Keratinocyte (primary cell): ENCODE measurements around the gene SH3RF1. TPM values are rescaled to one million over a fixed set of nuclear protein-coding genes. Genes with fewer than 3 reads are reported as not detected.

Experiments used
- DNase-seq: peaks from one replicate; pipeline ENCODE4 v3.0.0-alpha.2; 2011; ENCODE audit warnings: low read depth, missing footprints, low spot score
- FAIRE-seq: peaks from 2 replicates; lab custom pipeline; 2011; peaks lifted over from hg19 to GRCh38; lab: Jason Lieb, UNC
- H2AFZ ChIP-seq: 2 replicates; pipeline ENCODE4 v1.6.0; 2012; ENCODE audit warnings: low read length, control low read depth, inconsistent platforms; ENCODE audit not compliant: control insufficient read depth
- H3K27ac ChIP-seq: 2 replicates; pipeline ENCODE4 v1.5.1; 2011; ENCODE audit warnings: low read length; ENCODE audit not compliant: control insufficient read depth, insufficient read depth
- H3K27me3 ChIP-seq: 3 replicates; pipeline ENCODE4 v1.6.0; 2011; ENCODE audit warnings: low read length; ENCODE audit not compliant: control insufficient read depth, insufficient read depth; ENCODE audit errors: extremely low read depth
- H3K36me3 ChIP-seq, 2 experiments: 2 replicates in 1 of 2; 3 replicates in 1 of 2; pipeline ENCODE4 v1.5.1; 2011; ENCODE audit warnings: low read length in 2 of 2, mild to moderate bottlenecking in 1 of 2; ENCODE audit not compliant: control insufficient read depth in 2 of 2, insufficient read depth in 2 of 2; ENCODE audit errors: extremely low read depth in 1 of 2
- H3K4me1 ChIP-seq: 3 replicates; pipeline ENCODE4 v1.5.1; 2011; ENCODE audit warnings: low read length; ENCODE audit not compliant: control insufficient read depth, insufficient read depth; ENCODE audit errors: extremely low read depth
- H3K4me2 ChIP-seq: 3 replicates; pipeline ENCODE4 v1.6.0; 2011; ENCODE audit warnings: low read depth, low read length; ENCODE audit not compliant: control insufficient read depth, insufficient read depth; ENCODE audit errors: extremely low read depth
- H3K4me3 ChIP-seq, 3 experiments: fragments of 200-600 bp in 1 of 3; sonication (generic) in 1 of 3; 2 replicates in 2 of 3; 3 replicates in 1 of 3; pipeline ENCODE4 v1.5.1; 2011 to 2016; ENCODE audit warnings: low read length in 3 of 3, mild to moderate bottlenecking in 3 of 3, control low read depth in 2 of 3, inconsistent platforms in 1 of 3, low read depth in 1 of 3, mixed read lengths in 1 of 3, mixed run types in 1 of 3, moderate library complexity in 1 of 3; ENCODE audit not compliant: control insufficient read depth in 2 of 3, insufficient read depth in 2 of 3; ENCODE audit errors: extremely low read depth in 1 of 3
- H3K79me2 ChIP-seq: 2 replicates; pipeline ENCODE4 v1.6.0; 2012; ENCODE audit warnings: low read length; ENCODE audit not compliant: control insufficient read depth, insufficient read depth
- H3K9ac ChIP-seq: 3 replicates; pipeline ENCODE4 v1.6.0; 2011; ENCODE audit warnings: low read length; ENCODE audit not compliant: control insufficient read depth, insufficient read depth; ENCODE audit errors: extremely low read depth
- H3K9me1 ChIP-seq: 3 replicates; pipeline ENCODE4 v1.6.0; 2011; ENCODE audit warnings: low read length; ENCODE audit not compliant: control insufficient read depth, insufficient read depth; ENCODE audit errors: extremely low read depth
- H3K9me3 ChIP-seq: 2 replicates; pipeline ENCODE4 v1.5.1; 2012; ENCODE audit warnings: low read depth, low read length; ENCODE audit not compliant: control insufficient read depth
- H4K20me1 ChIP-seq: 3 replicates; pipeline ENCODE4 v1.6.0; 2011; ENCODE audit warnings: low read length; ENCODE audit not compliant: control insufficient read depth, insufficient read depth; ENCODE audit errors: extremely low read depth
- EZH2 ChIP-seq: IDR thresholded peaks from one replicate; pipeline ENCODE4 v1.6.1; 2012; ENCODE audit warnings: inconsistent platforms, mild to moderate bottlenecking, low read length, moderate library complexity
- dilution Hi-C: fragments of 300-500 bp; cut with MboI; formaldehyde crosslinking; loops from one replicate; pipeline ENCODE4 v1.7.0; 2020; ENCODE audit warnings: low sequenced_read_pairs; ENCODE audit not compliant: extremely low pct_ligation_motif_present
- polyA plus RNA-seq, 5 experiments: library from polyadenylated mRNA; depleted of rRNA in 3 of 5; stranded (reverse) in 3 of 5; stranded (forward) in 1 of 5; unstranded in 1 of 5; fragments of >200 nt; gene quantifications; 1 replicate in 1 of 5; 2 replicates in 3 of 5; 3 replicates in 1 of 5; pipeline versions ENCODE4 v1.2.1 to v1.2.3, GENCODE V29; 2011 to 2012; ENCODE audit warnings: missing spikeins in 2 of 5, low read depth in 1 of 5, low replicate concordance in 1 of 5
- TF ChIP-seq, protein P1 (sequence below), 3 experiments: IDR thresholded peaks in 1 of 3; conservative IDR thresholded peaks in 1 of 3; optimal IDR thresholded peaks in 1 of 3; 2 replicates in 2 of 3; 3 replicates in 1 of 3; pipeline versions ENCODE3 to v1.5.1; 2011; ENCODE audit warnings: low read length in 3 of 3, mild to moderate bottlenecking in 3 of 3, moderate library complexity in 2 of 3, control low read depth in 1 of 3, inconsistent platforms in 1 of 3; ENCODE audit not compliant: insufficient read depth in 2 of 3; ENCODE audit errors: extremely low read depth in 1 of 3

The SH3RF1 gene
- polyA plus RNA-seq, 1 donor (not counting 4 experiments of a cell fraction or from before 2014, with no cell fraction given) = 9.5 TPM

DNA sequence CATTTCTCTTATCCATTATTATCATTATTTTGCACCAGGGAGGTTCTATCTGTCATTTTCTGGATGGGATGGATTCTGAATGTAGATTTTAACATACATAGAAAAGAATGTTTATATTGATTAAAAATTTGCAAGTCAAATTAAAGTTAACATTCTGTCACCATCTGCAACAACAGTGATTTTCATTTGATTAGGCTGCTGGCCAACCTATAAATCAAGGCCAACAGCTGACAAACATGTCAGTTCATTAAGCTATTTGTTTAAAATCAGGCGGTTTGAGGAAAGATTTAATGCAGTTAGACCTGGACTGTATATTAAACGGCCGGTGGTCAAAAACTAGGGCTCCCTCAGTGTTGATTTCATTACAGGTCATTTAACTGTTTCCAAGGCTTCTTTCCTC is 151.2 kb downstream of the SH3RF1 start:
- Histone ChIP-seq H3K27ac (no peak overlapping the region), H3K9me3 (no peaks in the 10 kb centered on the region), H2AFZ (no peak overlapping the region), H3K9ac (no peak overlapping the region), H3K9me1 (no peaks in the 10 kb centered on the region), H3K79me2 (no peaks in the 10 kb centered on the region), H3K4me1 (peaks cover 31% of the 10 kb centered on the region), H3K27me3 (no peaks in the 10 kb centered on the region), H4K20me1 (no peaks in the 10 kb centered on the region), H3K4me2 (no peak overlapping the region), H3K36me3 (peaks cover 11 to 38% of the 10 kb centered on the region in 2 experiments), H3K4me3 (no peak overlapping the region)
- TF ChIP-seq EZH2 = no peak
- TF ChIP-seq, protein P1, sequence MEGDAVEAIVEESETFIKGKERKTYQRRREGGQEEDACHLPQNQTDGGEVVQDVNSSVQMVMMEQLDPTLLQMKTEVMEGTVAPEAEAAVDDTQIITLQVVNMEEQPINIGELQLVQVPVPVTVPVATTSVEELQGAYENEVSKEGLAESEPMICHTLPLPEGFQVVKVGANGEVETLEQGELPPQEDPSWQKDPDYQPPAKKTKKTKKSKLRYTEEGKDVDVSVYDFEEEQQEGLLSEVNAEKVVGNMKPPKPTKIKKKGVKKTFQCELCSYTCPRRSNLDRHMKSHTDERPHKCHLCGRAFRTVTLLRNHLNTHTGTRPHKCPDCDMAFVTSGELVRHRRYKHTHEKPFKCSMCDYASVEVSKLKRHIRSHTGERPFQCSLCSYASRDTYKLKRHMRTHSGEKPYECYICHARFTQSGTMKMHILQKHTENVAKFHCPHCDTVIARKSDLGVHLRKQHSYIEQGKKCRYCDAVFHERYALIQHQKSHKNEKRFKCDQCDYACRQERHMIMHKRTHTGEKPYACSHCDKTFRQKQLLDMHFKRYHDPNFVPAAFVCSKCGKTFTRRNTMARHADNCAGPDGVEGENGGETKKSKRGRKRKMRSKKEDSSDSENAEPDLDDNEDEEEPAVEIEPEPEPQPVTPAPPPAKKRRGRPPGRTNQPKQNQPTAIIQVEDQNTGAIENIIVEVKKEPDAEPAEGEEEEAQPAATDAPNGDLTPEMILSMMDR (optimal IDR thresholded peaks at IDR 0.05 in 1 of 3, IDR thresholded peaks at IDR 0.05 in 1 of 3, conservative IDR thresholded peaks at IDR 0.05 in 1 of 3; ENCODE audit: extremely low read depth in 1 of 3, insufficient read depth in 2 of 3, low read length in 3 of 3) = no peak
- FAIRE-seq = no peak
- no peak for DNase-seq
- dilution Hi-C loops = no loop called here

DNA sequence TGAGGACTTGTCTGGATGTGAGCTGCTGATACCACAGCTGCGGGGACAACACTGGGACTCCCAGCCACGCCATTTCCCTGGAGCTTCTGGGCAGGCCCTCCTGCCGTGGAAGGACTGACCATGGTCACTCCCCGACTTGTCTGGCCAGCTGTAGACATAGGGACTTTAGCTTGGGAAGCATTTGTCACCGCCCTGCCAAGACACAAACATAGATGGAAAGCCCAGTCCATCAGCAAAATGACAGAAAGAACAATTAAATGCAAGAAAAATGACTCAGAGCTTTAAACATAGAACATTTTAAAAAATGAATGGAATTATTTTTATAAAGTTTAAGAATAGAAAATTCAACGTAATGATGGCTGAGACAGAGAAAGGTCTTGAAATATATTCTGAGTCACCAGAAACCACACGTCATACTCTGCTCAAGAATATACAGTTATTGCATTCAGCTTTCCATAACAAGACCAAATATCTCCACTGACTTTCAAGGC is 153.1 kb downstream of the SH3RF1 start:
- no peak for FAIRE-seq
- DNase-seq = no peak
- Histone ChIP-seq H3K9ac (peak overlapping the region; percentile 22), H3K9me1 (no peaks in the 10 kb centered on the region), H3K4me2 (no peak overlapping the region), H3K27me3 (no peaks in the 10 kb centered on the region), H3K79me2 (peaks cover 9% of the 10 kb centered on the region), H3K4me1 (peaks cover 31% of the 10 kb centered on the region), H3K9me3 (no peaks in the 10 kb centered on the region), H3K4me3 (no peak overlapping the region), H2AFZ (no peak overlapping the region), H3K27ac (peak overlapping the region; percentile 98), H3K36me3 (peaks cover 12 to 39% of the 10 kb centered on the region in 2 experiments), H4K20me1 (no peaks in the 10 kb centered on the region)
- dilution Hi-C loops = no loop called here
- no peak for TF ChIP-seq EZH2
- TF ChIP-seq, protein P1 (optimal IDR thresholded peaks at IDR 0.05 in 1 of 3, IDR thresholded peaks at IDR 0.05 in 1 of 3, conservative IDR thresholded peaks at IDR 0.05 in 1 of 3; ENCODE audit: extremely low read depth in 1 of 3, insufficient read depth in 2 of 3, low read length in 3 of 3) = no peak
